Astrocyte of the spinal cord (primary cell): ENCODE data around the gene CALY.
A peak's percentile ranks its signal among the peaks of the same experiment; 100 is the strongest.

Experiments
- DNase-seq: peaks from one replicate; pipeline ENCODE4 v3.0.0; 2011; ENCODE audit warnings: low read depth, low spot score
- H3K4me3 ChIP-seq: 2 replicates; pipeline ENCODE4 v1.5.1; 2011; ENCODE audit warnings: low read depth, mild to moderate bottlenecking, low read length, moderate library complexity
- in situ Hi-C: cut with HindIII; loops from 2 replicates; pipeline ENCODE4 v1.10.0; 2017; ENCODE audit warnings: low sequenced_read_pairs
- TF ChIP-seq, protein P1 (sequence below): IDR thresholded peaks from 2 replicates; pipeline ENCODE4 v1.5.1; 2012; ENCODE audit warnings: low read depth, mild to moderate bottlenecking, low read length, inconsistent platforms

Gene CALY

DNA sequence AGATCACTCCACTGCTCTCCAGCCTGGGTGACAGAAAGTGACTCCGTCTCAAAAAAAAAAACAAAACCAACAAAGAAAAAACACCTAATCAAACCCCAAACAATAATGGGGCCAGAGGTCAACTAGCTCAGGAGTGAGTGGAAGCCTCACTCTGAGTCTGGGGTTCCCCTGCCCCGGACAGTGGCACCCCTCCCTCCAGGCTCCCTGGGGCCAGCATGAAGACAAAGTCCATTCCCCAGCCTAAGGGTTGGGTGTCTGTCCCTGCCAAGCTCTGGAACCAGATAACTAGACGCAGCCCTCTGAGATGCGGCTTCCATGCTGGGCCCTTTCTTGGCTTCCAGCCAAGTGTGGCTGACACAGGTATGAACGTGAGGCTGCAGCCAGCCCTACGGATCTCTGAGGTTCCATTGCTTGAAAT, 22.9 kb upstream of the CALY start:
- H3K4me3 ChIP-seq, result no peak overlapping the region
- TF ChIP-seq, protein P1, sequence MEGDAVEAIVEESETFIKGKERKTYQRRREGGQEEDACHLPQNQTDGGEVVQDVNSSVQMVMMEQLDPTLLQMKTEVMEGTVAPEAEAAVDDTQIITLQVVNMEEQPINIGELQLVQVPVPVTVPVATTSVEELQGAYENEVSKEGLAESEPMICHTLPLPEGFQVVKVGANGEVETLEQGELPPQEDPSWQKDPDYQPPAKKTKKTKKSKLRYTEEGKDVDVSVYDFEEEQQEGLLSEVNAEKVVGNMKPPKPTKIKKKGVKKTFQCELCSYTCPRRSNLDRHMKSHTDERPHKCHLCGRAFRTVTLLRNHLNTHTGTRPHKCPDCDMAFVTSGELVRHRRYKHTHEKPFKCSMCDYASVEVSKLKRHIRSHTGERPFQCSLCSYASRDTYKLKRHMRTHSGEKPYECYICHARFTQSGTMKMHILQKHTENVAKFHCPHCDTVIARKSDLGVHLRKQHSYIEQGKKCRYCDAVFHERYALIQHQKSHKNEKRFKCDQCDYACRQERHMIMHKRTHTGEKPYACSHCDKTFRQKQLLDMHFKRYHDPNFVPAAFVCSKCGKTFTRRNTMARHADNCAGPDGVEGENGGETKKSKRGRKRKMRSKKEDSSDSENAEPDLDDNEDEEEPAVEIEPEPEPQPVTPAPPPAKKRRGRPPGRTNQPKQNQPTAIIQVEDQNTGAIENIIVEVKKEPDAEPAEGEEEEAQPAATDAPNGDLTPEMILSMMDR, result no peak
- DNase-seq, result no peak
- in situ Hi-C loops, result no loop called here

DNA sequence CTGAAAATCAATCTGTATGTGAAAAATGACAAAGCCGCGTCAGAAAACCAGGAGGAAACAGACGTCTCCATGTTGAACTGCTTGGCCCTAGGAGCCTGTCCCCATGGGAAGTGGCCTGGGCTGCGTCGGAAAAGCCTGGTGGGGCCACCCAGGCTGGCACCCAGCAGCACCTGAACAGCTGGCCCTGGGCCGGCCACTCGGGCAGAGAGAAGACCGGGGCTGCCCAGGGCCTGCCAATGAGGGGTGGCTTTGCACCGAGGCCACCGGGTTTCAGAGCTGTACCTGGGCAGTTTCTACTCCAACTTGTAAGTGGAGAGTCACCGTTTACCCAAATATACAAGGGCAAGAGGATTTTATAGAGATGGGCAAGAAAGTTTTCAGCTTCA, 22.2 kb upstream of the CALY start:
- in situ Hi-C loops, result no loop called here
- DNase-seq, result no peak
- TF ChIP-seq, protein P1, result no peak
- no peak overlapping the region for H3K4me3 ChIP-seq

DNA sequence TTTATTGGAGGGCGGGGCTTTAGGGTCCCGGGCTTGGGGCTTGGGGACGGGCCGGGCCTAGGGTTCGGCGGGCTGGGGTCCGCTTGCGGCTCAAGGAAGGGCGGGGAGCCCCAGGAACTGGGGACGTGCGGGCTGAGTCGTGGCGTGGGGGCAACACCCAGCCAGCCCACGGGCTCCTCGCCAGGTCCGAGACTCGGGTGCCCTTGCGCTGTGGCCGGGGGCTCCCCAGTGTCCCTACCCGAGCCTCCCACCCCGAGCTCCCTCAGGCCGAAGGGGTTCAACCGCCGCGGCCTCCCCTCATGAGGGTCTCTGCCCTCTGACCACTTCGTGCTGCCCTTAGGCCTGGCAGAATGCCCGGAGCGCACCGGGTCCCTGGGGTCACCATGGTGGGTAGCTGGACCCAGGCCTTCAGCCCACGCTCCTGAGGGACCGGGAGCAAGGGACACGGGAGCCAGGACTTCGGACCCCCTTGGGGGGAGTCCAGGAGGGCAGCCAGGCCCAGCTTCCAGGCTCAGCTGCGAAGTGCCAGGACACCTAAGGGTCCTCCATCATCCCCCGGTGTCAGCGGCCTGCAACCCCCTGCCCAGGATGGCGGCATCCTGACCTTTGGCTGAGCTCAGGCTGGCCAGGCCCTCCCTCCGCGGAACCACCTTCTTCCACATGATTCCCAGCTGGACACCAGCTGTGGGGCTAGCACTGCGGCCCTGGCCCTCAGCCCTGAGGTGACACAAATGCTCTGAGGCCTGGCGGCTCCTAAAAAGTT, 21.6 kb upstream of the CALY start:
- DNase-seq, result no peak
- no peak overlapping the region for H3K4me3 ChIP-seq
- TF ChIP-seq, protein P1, result no peak
- in situ Hi-C loops, result no loop called here

DNA sequence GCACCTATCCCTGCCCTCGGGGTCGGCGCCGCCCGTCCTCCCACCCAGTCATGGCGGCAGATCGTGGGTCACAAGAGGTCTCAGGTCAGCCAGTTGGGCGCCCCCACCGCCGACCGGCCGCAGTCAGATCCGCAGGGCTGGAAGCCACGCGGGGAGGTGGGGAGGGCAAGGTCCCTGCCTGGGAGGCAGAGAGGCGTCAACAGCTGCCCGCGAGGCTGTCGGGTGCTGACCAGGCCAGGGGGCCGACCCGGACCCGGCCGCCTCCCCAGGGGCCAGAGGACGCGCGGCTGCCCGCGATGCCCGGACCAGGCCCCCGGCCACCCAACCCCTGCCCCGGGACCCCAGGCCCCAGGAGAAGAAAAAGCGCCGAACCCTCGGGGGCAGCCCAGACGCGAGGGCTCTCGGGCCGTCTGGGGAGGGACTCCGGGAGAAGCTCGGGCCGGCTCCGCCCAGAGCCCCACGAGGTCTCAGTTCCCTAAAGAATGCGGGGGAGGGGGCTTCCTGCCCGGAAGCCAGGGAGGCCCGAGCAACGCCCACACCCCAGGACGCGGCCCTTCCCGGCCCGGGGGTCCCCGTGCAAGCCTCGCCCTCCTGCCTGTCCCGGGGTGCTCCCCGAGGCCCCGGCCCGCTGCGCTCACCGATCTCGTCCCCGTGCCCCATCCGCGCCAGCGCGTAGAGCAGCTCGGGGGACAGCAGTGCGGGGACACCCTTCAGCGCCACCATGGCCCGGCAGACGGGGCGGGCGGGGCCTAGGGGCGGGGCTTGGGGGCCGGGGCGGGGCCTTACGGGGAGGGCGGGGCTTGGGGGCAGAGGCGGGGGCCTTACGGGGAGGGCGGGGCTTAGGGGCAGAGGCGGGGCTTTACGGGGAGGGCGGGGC, 20.8 kb upstream of the CALY start, which contains the start of gene FUOM:
Gene FUOM (minus strand): TSS at position 735 of the 877 bp plus-strand sequence. CDS start 12 bp downstream, at position 723.
- in situ Hi-C loops, result no loop called here
- TF ChIP-seq, protein P1, result no peak
- H3K4me3 ChIP-seq, result peak within 1 kb of the TSS; percentile 49
- peak; percentile 50 for DNase-seq

DNA sequence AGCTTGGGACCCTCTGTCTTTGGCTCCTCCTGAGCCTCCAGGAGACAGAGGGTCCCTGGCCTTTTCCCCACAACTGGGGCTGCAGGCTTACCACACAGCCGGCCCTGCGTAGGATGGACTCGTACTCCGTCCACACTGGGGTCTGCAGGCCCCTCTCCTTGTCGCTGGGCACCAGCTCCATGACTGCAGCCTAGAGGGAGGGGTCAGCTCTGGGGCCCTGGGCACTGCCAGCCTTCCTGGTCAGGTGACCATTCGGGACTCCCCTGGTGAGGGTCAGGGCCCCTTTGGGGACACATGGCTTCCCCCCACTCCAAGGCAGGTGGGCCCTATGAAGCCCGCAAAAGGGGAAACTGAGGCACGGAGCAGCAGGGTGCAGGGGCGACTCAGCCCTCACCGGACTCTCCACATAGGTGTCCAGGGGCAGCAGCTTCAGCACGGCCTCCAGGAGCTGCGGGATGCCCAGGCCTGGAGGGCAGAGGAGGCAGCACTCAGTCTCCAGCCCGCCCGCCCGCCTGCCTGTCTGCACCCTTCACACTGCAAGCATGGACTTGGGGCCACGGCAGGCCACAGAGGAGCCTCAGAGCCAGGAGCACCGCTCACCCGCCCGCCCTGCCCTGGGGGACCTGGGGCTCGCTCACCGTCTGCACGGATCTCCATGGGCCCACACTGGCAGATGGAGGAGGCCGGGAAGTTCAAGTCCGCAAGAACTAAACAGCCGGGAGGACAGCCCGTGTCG, 20.0 kb upstream of the CALY start:
- in situ Hi-C loops, result no loop called here
- no peak for DNase-seq
- TF ChIP-seq, protein P1, result no peak
- peak overlapping the region; percentile 49 for H3K4me3 ChIP-seq

DNA sequence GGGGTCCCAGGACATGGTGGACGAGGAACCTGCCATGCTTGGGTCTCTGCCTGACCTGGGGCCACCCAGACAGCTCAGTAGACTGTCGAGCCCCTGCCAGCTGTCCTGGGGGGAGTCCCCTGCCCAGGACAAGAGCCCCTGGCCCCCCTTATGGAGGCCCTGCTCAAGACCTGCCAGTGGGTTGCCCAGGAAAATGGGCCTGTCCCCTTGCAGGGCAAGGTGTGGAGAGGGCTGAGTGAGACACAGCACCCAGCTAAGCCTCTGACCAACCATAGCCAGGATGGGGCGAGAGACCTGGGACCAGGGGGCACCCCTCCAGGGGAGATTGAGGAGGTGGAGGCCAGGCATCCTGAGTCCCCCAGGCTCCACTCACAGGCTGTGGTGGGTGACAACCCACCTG, 19.3 kb upstream of the CALY start:
- H3K4me3 ChIP-seq, result no peak overlapping the region
- TF ChIP-seq, protein P1, result no peak
- DNase-seq, result no peak
- in situ Hi-C loops, result no loop called here
